Stimulated activated CD4-positive, alpha-beta T cell treated with anti-CD3 and anti-CD28 coated beads, Interleukin-1b, Interleukin-23, amount 100 ng/mL, for 1 hour (primary cell): ENCODE measurements around the gene CKMT1B.
"Not testable (repeated sequence)": the region's sequence is repeated elsewhere in the genome, so short reads cannot be mapped to it uniquely, and the experiment has no call there.

Source experiments
- DNase-seq, 2 donors: peaks; one replicate each; pipeline ENCODE4 v3.0.0-alpha.2; 2020; ENCODE audit warnings: low read depth in 2 of 2

CKMT1B gene

DNA sequence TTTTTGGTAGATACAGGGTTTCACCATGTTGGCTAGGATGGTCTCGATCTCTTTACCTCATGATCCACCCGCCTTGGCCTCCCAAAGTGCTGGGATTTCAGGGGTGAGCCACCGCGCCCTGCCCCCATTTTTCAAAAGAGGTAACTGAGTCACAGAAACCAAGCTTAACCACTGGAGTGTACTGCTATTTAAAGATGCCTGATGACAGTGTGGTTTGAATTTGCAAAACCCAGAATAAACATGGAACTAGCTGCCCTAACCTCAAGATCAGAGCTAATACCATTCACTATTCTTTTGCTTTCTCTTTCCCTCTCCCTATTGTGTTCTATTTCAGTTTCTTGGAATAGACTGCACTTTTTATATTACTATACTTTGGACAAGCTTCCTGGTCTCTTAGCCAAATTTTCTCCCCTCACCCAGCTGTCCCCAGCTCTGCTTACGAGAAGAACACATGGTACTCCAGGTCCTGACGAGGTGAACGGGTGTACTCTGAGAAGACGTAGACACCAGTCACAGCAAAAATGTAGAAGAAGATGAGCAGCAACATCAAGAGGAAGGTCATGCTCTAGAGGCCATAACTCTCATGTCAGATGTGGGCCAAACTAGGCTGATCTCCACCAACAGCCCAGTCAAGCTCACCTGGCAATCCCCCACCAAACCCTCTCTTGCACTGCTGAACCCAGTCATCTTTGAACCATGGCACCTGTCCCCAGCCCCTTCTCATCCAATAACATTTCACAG is 44.8 kb downstream of the CKMT1B start:
- not testable (repeated sequence) for DNase-seq
